Aorta (tissue), 5 donors: Measurements from ENCODE around the gene DSCAML1. TPM values are rescaled to one million over a fixed set of nuclear protein-coding genes. Genes with fewer than 3 reads are reported as not detected.

ENCODE experiments used
- ATAC-seq: fragments of 200-7000 bp; cut with Tn5 transposase; one replicate; pipeline ENCODE4 v1.9.1; 2022; ENCODE audit warnings: moderate library complexity; ENCODE audit not compliant: low FRiP score
- DNase-seq, 2 donors: peaks; one replicate each; pipeline ENCODE4 v3.0.0-alpha.2; 2020
- H3K27ac ChIP-seq, 2 donors: one replicate each; pipeline ENCODE4 v1.5.1; 2013; ENCODE audit warnings: low read length in 2 of 2, mild to moderate bottlenecking in 2 of 2, moderate library complexity in 2 of 2, control low read depth in 1 of 2, inconsistent platforms in 1 of 2, low read depth in 1 of 2
- H3K27me3 ChIP-seq, 2 donors: one replicate each; pipeline ENCODE4 v1.6.1; 2013; ENCODE audit warnings: control low read depth in 1 of 2, low read length in 1 of 2, mild to moderate bottlenecking in 1 of 2, moderate library complexity in 1 of 2; ENCODE audit not compliant: insufficient read depth in 2 of 2, control insufficient read depth in 1 of 2
- H3K36me3 ChIP-seq, 2 donors: one replicate each; pipeline ENCODE4 v1.6.1; 2013; ENCODE audit warnings: control low read depth in 1 of 2, low read length in 1 of 2, mild to moderate bottlenecking in 1 of 2; ENCODE audit not compliant: insufficient read depth in 2 of 2, control insufficient read depth in 1 of 2
- H3K4me1 ChIP-seq, 2 donors: one replicate each; pipeline ENCODE4 v1.6.1; 2013; ENCODE audit warnings: low read length in 2 of 2, control low read depth in 1 of 2, mild to moderate bottlenecking in 1 of 2, moderate library complexity in 1 of 2; ENCODE audit not compliant: insufficient read depth in 2 of 2, control insufficient read depth in 1 of 2
- H3K4me3 ChIP-seq, 2 donors: one replicate each; pipeline ENCODE4 v1.5.1; 2013; ENCODE audit warnings: low read length in 2 of 2, control low read depth in 1 of 2, mild to moderate bottlenecking in 1 of 2
- H3K9me3 ChIP-seq: one replicate; pipeline ENCODE4 v1.6.1; 2013; ENCODE audit warnings: mild to moderate bottlenecking, low read length; ENCODE audit not compliant: control insufficient read depth
- WGBS, 2 donors: extraction: QIAGEN DNeasy Blood & Tissue Kit; methylation state at CpG; one replicate each; pipeline ENCODE4 v1.1.7; 2013; 5-methylcytosine and 5-hydroxymethylcytosine counted together
- intact Hi-C, 2 donors: fragments of 100-400 bp; cut with DNase I; formaldehyde crosslinking; loops; one replicate each; pipeline versions ENCODE4 v1.14.2 to v1.15.0; 2022
- polyA plus RNA-seq, 2 donors: library from polyadenylated mRNA; stranded (reverse); fragments of 200-250 nt; gene quantifications; one replicate each; pipeline ENCODE4 v1.2.3, GENCODE V29; 2013
- total RNA-seq, 2 donors: library from RNA; stranded (reverse); fragmentation: NEBNext Ultra II Directional; extraction: Animal tissue kit (Norgen Biotek cat#: 25700); gene quantifications; one replicate each; pipeline ENCODE4 v1.2.1, GENCODE V29; 2021
- donor health status: healthy with polysubstance abuse.
- donor health status: Bipolar disorder and iron deficiency.
- donor health status: DM: no; HTN: no; CAD: no.
- donor health status: DM: no; HTN: no; CAD: no.
- donor health status: DM: yes; HTN: yes; CAD: no.

The DSCAML1 gene
- total and polyA plus RNA-seq, 4 donors = 0.13 to 2.2 (median 0.58) TPM; not detected in 1

DNA sequence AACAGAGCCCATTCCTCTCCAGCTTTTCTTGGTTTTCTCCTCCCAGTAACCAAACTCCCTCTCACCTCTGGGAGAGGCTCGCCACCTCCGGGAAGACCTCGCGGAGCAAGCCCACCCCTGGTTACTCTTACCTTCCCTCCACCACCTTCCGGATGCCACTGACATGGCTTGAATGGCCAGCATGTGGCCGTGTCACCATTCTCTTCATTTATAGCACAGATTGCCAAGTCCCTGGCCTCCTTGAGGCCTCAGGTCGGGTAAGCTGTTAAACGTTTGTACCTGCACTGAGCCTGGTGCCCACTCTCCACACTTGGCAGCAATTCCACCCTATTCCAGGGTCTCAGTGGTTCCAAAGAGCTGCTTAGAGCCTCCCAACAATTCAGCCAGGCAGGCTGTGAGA is 35.5 kb upstream of the DSCAML1 start:
- no peaks in the 10 kb centered on the region for H3K9me3 ChIP-seq
- H3K27ac ChIP-seq = no peak overlapping the region
- ATAC-seq (no peak), DNase-seq (peak in 1 of 2 donors; percentile 48)
- no peaks in the 10 kb centered on the region for H3K36me3 ChIP-seq
- no peaks in the 10 kb centered on the region for H3K4me1 ChIP-seq
- H3K4me3 ChIP-seq = no peak overlapping the region
- no peaks in the 10 kb centered on the region for H3K27me3 ChIP-seq
- WGBS, 2 donors = 93 to 97% methylated on average over 8 of the region's 8 CpGs
- intact Hi-C loops = no loop called here

DNA sequence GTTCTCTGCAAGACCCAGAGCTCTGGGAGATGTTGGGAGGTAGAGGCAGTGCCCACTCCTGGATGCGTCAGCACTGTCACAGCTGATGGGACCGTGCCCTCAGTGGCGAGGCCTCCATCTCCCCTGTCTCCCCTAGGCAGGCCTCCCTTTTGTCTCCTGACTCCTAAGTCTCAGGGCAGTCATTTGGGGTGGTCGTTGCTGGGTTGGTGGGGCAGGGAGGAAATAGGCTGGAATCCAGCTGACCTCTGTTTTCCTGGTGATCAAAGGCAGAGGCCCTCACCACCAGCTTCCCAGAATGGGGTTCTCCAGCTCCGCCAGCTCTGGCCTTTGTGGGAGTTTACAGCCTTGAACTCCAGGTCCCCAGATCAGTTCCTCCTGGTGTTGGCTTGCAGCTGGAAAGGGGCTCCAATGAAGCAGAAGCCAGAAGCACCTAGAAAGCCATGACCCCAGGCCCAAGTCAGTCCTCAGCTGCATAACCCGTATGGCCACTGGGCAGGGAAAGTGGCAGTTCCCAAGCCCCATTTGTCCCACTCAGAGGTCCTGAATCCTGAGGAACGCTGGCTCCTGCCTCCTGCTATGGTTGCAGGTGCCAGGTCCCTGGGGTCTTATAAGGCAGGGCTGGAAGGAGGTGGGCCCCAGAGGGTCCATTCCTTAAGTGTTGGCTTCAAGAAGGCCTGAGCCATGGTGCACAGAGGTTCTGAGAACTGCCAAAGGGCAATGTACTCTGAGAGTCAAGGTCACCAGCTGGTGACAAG is 34.8 kb upstream of the DSCAML1 start:
- no peak for ATAC-seq
- no peaks in the 10 kb centered on the region for H3K4me1 ChIP-seq
- WGBS, 2 donors = 85 to 86% methylated on average over 7 of the region's 7 CpGs
- H3K27ac ChIP-seq = no peak overlapping the region
- H3K36me3 ChIP-seq = no peaks in the 10 kb centered on the region
- peak in 1 of 2 donors; percentile 50 for DNase-seq
- H3K27me3 ChIP-seq = no peaks in the 10 kb centered on the region
- intact Hi-C loops = no loop called here
- no peak overlapping the region for H3K4me3 ChIP-seq
- H3K9me3 ChIP-seq = no peaks in the 10 kb centered on the region

DNA sequence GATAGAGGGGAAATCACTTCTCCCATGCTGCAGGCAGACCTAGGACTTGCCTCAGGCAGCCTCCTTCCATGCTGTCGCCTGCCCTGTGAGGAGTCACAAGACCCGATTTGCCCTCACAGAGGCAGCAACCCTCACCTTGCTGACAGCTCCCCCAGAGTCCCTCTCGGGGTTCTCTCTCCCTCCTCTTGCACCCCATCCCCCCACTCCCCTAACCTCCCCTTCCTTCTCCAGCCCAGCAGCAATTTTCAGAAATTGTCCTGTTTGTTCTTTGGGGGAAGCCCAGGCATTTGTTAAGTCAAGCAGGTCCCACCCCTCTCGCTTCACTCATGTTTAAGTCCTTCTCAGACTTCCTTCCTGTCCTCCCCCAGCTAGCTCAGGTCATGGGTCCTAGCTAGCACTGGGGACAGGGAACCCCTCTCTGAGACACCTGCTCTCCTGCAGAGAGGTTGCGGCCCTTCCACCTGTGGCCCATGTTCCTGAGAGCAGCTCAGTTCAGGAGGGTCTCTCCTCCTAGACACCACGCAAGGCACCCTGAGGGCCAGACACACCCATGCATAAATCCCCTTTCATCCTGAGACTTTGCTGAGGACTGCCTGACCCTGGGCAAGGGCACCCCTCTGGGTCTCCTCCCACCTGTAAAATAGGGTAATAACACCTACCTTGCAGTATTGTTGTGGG is 33.8 kb upstream of the DSCAML1 start:
- Histone ChIP-seq H3K4me1 (no peaks in the 10 kb centered on the region), H3K27ac (no peak overlapping the region), H3K9me3 (no peaks in the 10 kb centered on the region), H3K27me3 (no peaks in the 10 kb centered on the region), H3K4me3 (no peak overlapping the region), H3K36me3 (no peaks in the 10 kb centered on the region)
- 64 to 78% methylated on average over 6 of the region's 6 CpGs for WGBS, 2 donors
- DNase-seq = peak in 1 of 2 donors; percentile 55
- intact Hi-C loops = no loop called here
- ATAC-seq = no peak

- intact Hi-C loops = no loop called here
- H3K9me3 ChIP-seq = no peaks in the 10 kb centered on the region
- no peak overlapping the region for H3K27ac ChIP-seq
- H3K4me3 ChIP-seq = no peak overlapping the region
- DNase-seq = peak in 1 of 2 donors; percentile 46
- no peaks in the 10 kb centered on the region for H3K36me3 ChIP-seq
- H3K4me1 ChIP-seq = no peaks in the 10 kb centered on the region
- no peak for ATAC-seq
- 79 to 83% methylated on average over 13 to 14 of the region's 14 CpGs for WGBS, 2 donors
- H3K27me3 ChIP-seq = no peaks in the 10 kb centered on the region
These were observed 33.1 kb upstream of the DSCAML1 start for GRCh38 chr11:117830072-117830471.

GRCh38 chr11:117829369-117829725 is 32.3 kb upstream of the DSCAML1 start:
- Histone ChIP-seq H3K4me1 (no peaks in the 10 kb centered on the region), H3K4me3 (no peak overlapping the region), H3K9me3 (no peaks in the 10 kb centered on the region), H3K36me3 (no peaks in the 10 kb centered on the region), H3K27ac (no peak overlapping the region), H3K27me3 (no peaks in the 10 kb centered on the region)
- DNase-seq (no peak), ATAC-seq (no peak)
- intact Hi-C loops = no loop called here
- WGBS, 2 donors = 61 to 62% methylated on average over 7 of the region's 7 CpGs

GRCh38 chr11:117828611-117829368 is 31.8 kb upstream of the DSCAML1 start:
- H3K4me1 ChIP-seq = no peaks in the 10 kb centered on the region
- intact Hi-C loops = no loop called here
- DNase-seq (peak; percentile 79 to 82), ATAC-seq (no peak)
- no peaks in the 10 kb centered on the region for H3K36me3 ChIP-seq
- H3K4me3 ChIP-seq = no peak overlapping the region
- H3K27ac ChIP-seq = no peak overlapping the region
- no peaks in the 10 kb centered on the region for H3K27me3 ChIP-seq
- WGBS, 2 donors = 64 to 75% methylated on average over 16 of the region's 16 CpGs
- no peaks in the 10 kb centered on the region for H3K9me3 ChIP-seq

- Histone ChIP-seq H3K36me3 (no peaks in the 10 kb centered on the region), H3K27ac (no peak overlapping the region), H3K27me3 (no peaks in the 10 kb centered on the region), H3K4me3 (no peak overlapping the region), H3K9me3 (no peaks in the 10 kb centered on the region), H3K4me1 (no peaks in the 10 kb centered on the region)
- no peak for ATAC-seq
- 68 to 73% methylated on average over 15 of the region's 15 CpGs for WGBS, 2 donors
- peak; percentile 38 to 65 for DNase-seq
- intact Hi-C loops = no loop called here
These were observed 30.8 kb upstream of the DSCAML1 start for GRCh38 chr11:117827521-117828511.

DNA sequence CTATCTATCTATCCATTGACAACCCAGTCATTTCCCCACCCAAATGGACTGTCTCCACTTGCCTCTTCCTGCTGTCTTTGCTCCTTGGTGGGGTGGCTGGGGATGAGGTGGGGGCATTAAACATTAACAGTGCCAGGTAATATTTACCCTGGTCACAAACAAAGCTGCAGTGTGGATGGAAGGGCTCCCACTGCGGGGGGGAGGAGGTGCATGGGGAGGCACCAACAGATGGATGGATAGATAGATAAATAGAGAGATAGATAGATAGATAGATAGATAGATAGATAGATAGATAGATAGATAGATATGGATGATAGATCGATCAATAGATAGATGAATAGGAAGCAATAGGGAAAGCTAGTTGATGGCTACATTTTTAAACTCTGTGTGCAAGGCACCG is 29.8 kb upstream of the DSCAML1 start:
- DNase-seq (peak in 1 of 2 donors; percentile 15), ATAC-seq (no peak)
- Histone ChIP-seq H3K4me3 (no peak overlapping the region), H3K27me3 (no peaks in the 10 kb centered on the region), H3K36me3 (no peaks in the 10 kb centered on the region), H3K9me3 (no peaks in the 10 kb centered on the region), H3K4me1 (no peaks in the 10 kb centered on the region), H3K27ac (no peak overlapping the region)
- WGBS, 2 donors = 85 to 86% methylated on average over 3 of the region's 3 CpGs
- intact Hi-C loops = no loop called here
